Gastrocnemius medialis (tissue), 4 donors: Measurements from ENCODE around the gene DPP9. TPM values are rescaled to one million over a fixed set of nuclear protein-coding genes. Genes with fewer than 3 reads are reported as not detected.
A peak's percentile ranks its signal among the peaks of the same experiment; 100 is the strongest.

Experiments used
- ATAC-seq, 2 donors: fragments of 150-250 bp; one replicate each; pipeline ENCODE4 v1.9.1; 2016
- DNase-seq, 2 donors: peaks; one replicate each; pipeline ENCODE4 v3.0.0-alpha.2; 2019
- H3K27ac ChIP-seq, 4 donors: fragments of 200-600 bp; sonication (generic); 1 replicate in 1 of 4; 2 replicates in 3 of 4; pipeline ENCODE4 v1.5.1; 2016 to 2018; ENCODE audit warnings: mild to moderate bottlenecking in 2 of 4, moderate library complexity in 1 of 4
- H3K27me3 ChIP-seq, 3 donors: fragments of 200-600 bp; sonication (generic) in 2 of 3; 1 replicate in 1 of 3; 2 replicates in 2 of 3; pipeline versions ENCODE4 v1.5.1 to v1.6.0; 2016 to 2019; ENCODE audit warnings: mild to moderate bottlenecking in 1 of 3, moderate library complexity in 1 of 3
- H3K36me3 ChIP-seq, 2 donors: fragments of 200-600 bp; sonication (generic) in 1 of 2; one replicate each; pipeline ENCODE4 v1.5.1; 2017 to 2018
- H3K4me1 ChIP-seq, 2 donors: fragments of 200-600 bp; sonication (generic) in 1 of 2; one replicate each; pipeline ENCODE4 v1.5.1; 2016 to 2017; ENCODE audit warnings: mild to moderate bottlenecking in 2 of 2
- H3K4me3 ChIP-seq, 4 donors: fragments of 200-600 bp; sonication (generic) in 3 of 4; 1 replicate in 1 of 4; 2 replicates in 3 of 4; pipeline ENCODE4 v1.5.1; 2016 to 2019; ENCODE audit warnings: mild to moderate bottlenecking in 2 of 4
- H3K9me3 ChIP-seq, 3 donors: fragments of 200-600 bp; sonication (generic) in 2 of 3; 1 replicate in 1 of 3; 2 replicates in 2 of 3; pipeline ENCODE4 v1.5.1; 2016 to 2019
- POLR2A ChIP-seq, 2 donors: fragments of 450-650 bp; IDR thresholded peaks; one replicate each; pipeline ENCODE4 v1.6.1; 2017; ENCODE audit warnings: antibody characterized with exemption in 2 of 2, mild to moderate bottlenecking in 2 of 2, moderate library complexity in 2 of 2
- in situ Hi-C, 4 donors: fragments of 200-750 bp; cut with MboI; loops; one replicate each; pipeline versions ENCODE4 v1.15.0 to v1.8.0; 2017; ENCODE audit warnings: low sequenced_read_pairs in 4 of 4
- intact Hi-C: fragments of 100-400 bp; cut with DNase I; formaldehyde crosslinking; loops from one replicate; pipeline ENCODE4 v1.15.1; 2023; ENCODE audit warnings: low total_unique reads
- total RNA-seq, 4 donors: library from RNA; depleted of rRNA; stranded (reverse); fragments of >200 nt; gene quantifications; one replicate each; pipeline versions ENCODE4 v1.1.0 to v1.2.3, GENCODE V29; 2016
- TF ChIP-seq, protein P1 (sequence below), 5 experiments: fragments of 450-650 bp in 3 of 5; fragments of 200-600 bp in 2 of 5; sonication (generic) in 2 of 5; IDR thresholded peaks in 4 of 5; conservative IDR thresholded peaks in 1 of 5; 1 replicate in 4 of 5; 2 replicates in 1 of 5; pipeline ENCODE4 v1.5.1; 2016 to 2019; ENCODE audit warnings: antibody characterized with exemption in 5 of 5, mild to moderate bottlenecking in 3 of 5, moderate library complexity in 3 of 5

Gene DPP9
- total RNA-seq, 4 donors from 2014 or later, result 92.6 to 208 (median 148) TPM

DNA sequence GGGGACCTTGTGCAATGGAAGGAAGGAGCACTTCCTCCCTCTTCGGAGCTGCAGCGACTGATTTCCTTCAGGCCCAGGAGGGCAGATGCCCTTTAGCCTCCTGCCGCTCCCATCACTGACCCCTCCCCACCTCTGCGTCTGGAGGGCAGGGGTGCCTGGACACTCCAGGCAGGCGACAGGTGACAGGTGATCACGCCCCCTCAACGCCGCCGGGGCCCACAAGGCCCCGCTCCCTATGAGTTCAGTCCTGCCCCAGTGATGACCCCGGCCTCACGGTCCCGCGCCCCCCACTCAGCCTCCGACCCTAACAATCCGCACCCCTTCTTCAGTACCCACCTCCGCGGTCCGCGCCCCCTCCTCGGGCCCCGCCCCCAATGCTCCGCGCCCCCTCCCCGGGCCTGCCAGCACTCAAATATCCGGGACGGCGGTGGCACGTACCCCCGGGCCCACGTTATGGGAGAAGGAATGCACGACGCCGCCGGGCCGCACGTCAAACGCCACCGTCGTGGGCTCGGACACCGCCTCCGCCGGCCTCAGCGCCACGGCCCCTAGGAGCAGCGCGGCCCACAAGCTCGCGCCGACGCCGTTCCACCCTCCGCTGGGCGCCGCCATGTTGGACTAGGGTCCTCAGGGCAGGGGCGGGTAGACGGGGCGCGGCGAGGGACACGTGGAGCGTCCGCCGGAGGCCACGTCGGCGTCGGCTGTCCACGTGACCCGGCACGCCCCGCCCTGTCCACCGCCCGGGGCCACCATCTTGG lies 53.7 kb downstream of the DPP9 start, which contains the start of gene MYDGF:
TSS of gene MYDGF (minus strand) at position 620 of the 758 bp plus-strand sequence. CDS start at position 612, 8 bp downstream.
- Histone ChIP-seq H3K27me3 (no peaks in the 10 kb centered on the region), H3K4me1 (peaks cover 21 to 24% of the 10 kb centered on the region in 2 donors), H3K9me3 (no peaks in the 10 kb centered on the region), H3K4me3 (peak within 1 kb of the TSS; percentile 84 to 96 (median 90)), H3K36me3 (peaks cover 0 to 34% of the 10 kb centered on the region in 2 donors), H3K27ac (peak within 1 kb of the TSS; percentile 90 to 95 (median 92))
- ATAC-seq, result peak; percentile 83 to 86
- in situ Hi-C loops (no loop called here), intact Hi-C loops (loop anchor here (2.0 kb wide), 1 partner anchor 53 kb away; the partner anchor contains the start of gene DPP9)
- peak; percentile 90 for DNase-seq
- TF ChIP-seq, protein P1, sequence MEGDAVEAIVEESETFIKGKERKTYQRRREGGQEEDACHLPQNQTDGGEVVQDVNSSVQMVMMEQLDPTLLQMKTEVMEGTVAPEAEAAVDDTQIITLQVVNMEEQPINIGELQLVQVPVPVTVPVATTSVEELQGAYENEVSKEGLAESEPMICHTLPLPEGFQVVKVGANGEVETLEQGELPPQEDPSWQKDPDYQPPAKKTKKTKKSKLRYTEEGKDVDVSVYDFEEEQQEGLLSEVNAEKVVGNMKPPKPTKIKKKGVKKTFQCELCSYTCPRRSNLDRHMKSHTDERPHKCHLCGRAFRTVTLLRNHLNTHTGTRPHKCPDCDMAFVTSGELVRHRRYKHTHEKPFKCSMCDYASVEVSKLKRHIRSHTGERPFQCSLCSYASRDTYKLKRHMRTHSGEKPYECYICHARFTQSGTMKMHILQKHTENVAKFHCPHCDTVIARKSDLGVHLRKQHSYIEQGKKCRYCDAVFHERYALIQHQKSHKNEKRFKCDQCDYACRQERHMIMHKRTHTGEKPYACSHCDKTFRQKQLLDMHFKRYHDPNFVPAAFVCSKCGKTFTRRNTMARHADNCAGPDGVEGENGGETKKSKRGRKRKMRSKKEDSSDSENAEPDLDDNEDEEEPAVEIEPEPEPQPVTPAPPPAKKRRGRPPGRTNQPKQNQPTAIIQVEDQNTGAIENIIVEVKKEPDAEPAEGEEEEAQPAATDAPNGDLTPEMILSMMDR (IDR thresholded peaks at IDR 0.05 in 4 of 5, conservative IDR thresholded peaks at IDR 0.05 in 1 of 5), result no peak
- peak; percentile 47 to 77 for TF ChIP-seq POLR2A (IDR thresholded peaks at IDR 0.05)

- Histone ChIP-seq H3K27ac (no peak overlapping the region), H3K9me3 (no peaks in the 10 kb centered on the region), H3K27me3 (no peaks in the 10 kb centered on the region), H3K4me1 (peaks cover 9% of the 10 kb centered on the region in 2 donors), H3K4me3 (no peak overlapping the region), H3K36me3 (peaks cover 0 to 68% of the 10 kb centered on the region in 2 donors)
- no peak for ATAC-seq
- DNase-seq, result no peak
- in situ Hi-C loops (no loop called here), intact Hi-C loops (no loop called here)
- TF ChIP-seq POLR2A (IDR thresholded peaks at IDR 0.05), result no peak
- TF ChIP-seq, protein P1 (IDR thresholded peaks at IDR 0.05 in 4 of 5, conservative IDR thresholded peaks at IDR 0.05 in 1 of 5), result no peak
These were observed 59.0 kb downstream of the DPP9 start for GRCh38 chr19:4664642-4665041.

- Histone ChIP-seq H3K9me3 (no peaks in the 10 kb centered on the region), H3K4me3 (no peak overlapping the region), H3K36me3 (peaks cover 0 to 73% of the 10 kb centered on the region in 2 donors), H3K4me1 (no peaks in the 10 kb centered on the region), H3K27me3 (no peaks in the 10 kb centered on the region), H3K27ac (no peak overlapping the region)
- TF ChIP-seq POLR2A (IDR thresholded peaks at IDR 0.05), result no peak
- TF ChIP-seq, protein P1 (IDR thresholded peaks at IDR 0.05 in 4 of 5, conservative IDR thresholded peaks at IDR 0.05 in 1 of 5), result no peak
- in situ Hi-C loops (no loop called here), intact Hi-C loops (no loop called here)
- ATAC-seq, result no peak
- no peak for DNase-seq
These were observed 60.8 kb downstream of the DPP9 start for GRCh38 chr19:4662812-4663211.

GRCh38 chr19:4662020-4662695 lies 61.5 kb downstream of the DPP9 start:
- Histone ChIP-seq H3K4me1 (no peaks in the 10 kb centered on the region), H3K27me3 (no peaks in the 10 kb centered on the region), H3K4me3 (no peak overlapping the region), H3K36me3 (peaks cover 0 to 72% of the 10 kb centered on the region in 2 donors), H3K27ac (no peak overlapping the region), H3K9me3 (no peaks in the 10 kb centered on the region)
- DNase-seq, result no peak
- TF ChIP-seq POLR2A (IDR thresholded peaks at IDR 0.05), result no peak
- TF ChIP-seq, protein P1 (IDR thresholded peaks at IDR 0.05 in 4 of 5, conservative IDR thresholded peaks at IDR 0.05 in 1 of 5), result no peak
- no peak for ATAC-seq
- in situ Hi-C loops (no loop called here), intact Hi-C loops (no loop called here)
